Epidermal melanocyte (primary cell): ENCODE data around the gene CCDC27.
A peak's percentile ranks its signal among the peaks of the same experiment; 100 is the strongest.

Source experiments
- DNase-seq: peaks from one replicate; pipeline ENCODE4 v3.0.0; 2011; ENCODE audit warnings: low spot score; ENCODE audit not compliant: insufficient read length

Gene CCDC27

DNA sequence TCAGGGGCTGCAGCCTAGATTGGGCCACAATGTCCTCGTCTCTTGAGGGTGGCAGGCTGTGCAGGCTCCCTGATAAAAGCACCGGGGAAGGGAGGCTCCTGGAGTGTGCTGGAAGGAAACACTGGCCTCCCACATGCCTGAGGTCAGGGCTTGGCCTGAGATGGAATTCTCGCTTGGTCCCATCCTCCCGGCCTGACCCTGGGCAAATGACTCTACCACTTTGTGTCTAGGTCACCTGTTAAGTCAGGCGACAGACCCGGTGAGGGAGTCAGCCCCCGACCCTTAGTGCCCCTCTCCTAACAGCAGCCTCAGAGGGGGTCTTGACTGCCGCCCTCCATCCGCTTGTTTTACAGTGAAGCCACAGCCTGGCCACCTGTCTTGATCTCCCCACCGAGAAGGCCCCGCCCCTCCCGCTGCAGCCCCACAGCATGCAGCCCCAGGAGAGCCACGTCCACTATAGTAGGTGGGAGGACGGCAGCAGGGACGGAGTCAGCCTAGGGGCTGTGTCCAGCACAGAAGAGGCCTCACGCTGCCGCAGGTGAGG lies 22.8 kb downstream of the CCDC27 start:
- no peak for DNase-seq

DNA sequence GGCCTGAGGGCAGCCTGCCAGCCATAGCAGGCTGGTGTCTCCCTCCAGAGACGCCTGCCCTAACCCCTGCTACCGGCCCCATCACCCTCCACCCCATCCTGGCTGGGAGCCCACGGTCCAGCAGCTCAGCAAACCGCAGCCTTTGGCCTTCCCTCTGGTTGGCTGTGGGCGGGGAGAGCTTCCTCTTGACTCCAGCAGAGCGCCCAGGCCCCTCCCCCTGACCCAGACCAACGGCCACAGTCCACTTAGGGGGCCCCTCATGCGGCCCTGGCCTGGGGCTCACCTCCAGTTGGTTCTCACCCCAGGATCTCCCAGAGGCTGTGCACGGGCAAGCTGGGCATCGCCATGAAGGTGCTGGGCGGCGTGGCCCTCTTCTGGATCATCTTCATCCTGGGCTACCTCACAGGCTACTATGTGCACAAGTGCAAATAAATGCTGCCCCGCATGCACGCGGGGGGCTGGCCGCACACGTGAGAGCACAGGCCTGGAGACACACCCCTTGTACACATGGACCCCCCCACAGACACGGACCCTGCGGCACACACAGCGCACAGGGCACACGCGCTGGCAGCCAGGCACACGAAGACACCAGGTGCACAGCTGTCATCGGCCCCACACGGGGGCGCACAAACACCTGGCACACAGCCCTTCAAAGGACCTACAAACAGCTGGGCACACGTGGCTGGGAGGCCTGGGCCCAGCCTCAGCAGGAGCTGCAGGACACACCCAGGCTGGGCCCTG lies 23.4 kb downstream of the CCDC27 start:
- DNase-seq: peak; percentile 73

DNA sequence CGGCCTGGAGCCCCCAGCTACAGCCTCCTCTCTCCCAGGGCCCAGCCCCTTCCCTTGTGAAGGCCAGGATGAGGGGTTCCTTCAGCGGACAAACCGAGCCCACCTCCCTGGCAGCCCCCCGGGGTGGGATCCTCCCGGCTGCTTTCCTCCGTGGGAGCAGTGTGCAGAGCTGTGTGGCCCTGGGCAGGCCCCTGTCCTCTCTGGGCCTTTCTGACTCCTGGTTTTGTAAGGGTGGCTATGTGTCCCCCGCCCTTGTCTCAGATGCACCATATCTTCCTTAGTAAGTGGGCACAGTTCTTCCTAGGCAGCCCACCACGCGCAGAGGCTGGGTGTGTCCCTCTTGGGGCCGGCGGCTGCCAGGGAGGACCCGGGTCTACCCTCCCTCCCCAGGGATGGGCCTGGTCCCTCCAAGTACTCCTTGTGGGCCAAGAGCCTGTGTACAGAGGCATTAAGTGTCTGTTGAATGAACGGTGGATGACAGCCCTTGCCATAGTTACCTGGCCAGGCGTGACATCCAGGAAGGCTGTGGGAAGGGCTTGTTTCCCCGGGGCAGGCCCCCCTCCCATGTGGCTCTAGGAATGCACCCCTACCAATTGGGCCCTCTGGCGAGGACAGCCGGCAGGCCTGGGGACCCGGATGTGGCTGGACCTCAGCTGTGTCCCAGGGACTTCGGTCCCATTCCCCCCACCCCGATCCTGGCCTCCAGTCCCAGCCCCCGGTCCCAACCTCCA lies 24.1 kb downstream of the CCDC27 start:
- DNase-seq: no peak

DNA sequence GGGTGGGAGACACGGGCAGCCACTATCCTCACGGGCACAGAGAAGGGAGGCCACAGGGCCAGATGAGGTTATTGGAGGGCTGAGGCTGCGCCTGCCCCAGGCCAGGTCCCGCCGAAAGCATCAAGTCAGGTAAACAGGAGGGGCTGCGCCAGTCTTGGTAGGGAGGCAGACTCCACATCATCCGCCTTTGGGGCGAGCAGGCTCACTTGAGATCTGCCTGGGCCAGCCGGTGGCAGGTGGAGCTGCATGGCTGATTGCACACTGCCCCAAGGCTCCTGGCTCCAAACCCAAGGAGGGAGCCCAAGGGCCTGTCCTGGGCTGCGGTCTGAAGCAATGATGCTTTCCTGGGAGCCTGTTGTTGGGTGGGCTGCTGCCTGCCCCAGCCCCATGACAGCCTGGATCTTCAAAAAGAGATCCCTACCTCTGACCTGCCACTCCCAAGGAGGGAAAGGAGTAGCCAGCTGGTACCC lies 24.9 kb downstream of the CCDC27 start:
- DNase-seq: no peak

DNA sequence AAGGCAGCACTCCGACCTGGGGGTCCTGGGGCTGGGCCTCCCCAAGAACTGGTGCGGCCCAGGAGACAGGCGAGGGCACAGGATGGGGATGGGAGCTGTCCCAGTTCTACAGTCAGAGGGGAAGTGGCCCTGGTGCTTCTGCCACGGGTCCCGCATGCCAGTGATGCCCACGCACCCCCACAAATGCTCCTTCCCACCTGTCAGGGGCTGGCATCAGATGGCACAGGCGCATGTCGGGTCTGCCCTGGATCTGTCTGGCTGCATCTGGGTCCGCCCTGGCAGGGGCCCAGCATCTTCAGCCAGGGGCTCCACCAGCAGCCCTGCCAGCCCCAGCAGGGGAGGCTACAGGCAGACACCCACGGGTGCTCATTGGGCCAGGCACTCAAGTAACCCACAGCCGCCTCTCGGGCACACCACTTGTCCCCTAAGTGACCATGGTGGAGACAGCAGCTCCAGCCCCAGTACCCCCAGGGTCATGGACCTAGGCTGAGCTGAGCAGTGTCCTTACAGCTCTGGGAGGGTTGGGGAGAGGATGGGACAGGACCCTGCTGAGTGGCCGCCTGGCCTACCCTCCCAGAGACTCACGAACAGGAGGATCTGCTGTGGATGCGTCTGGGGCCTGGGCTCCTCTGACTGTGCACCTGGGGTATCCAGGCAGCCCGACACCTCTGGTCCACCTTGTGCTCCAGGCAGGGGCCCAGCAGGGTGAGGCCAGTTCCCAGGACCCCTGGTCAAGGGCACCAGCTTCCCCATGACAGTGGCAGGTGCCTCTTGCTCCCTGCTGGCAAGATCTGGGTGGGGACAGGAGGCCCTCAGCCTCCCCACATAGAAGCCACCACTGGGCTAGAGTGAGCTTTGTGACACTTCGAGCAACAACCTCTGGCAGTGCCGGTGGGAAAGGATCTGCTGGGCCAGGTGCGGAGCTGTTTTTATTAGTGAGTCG lies 25.7 kb downstream of the CCDC27 start:
- DNase-seq: no peak

DNA sequence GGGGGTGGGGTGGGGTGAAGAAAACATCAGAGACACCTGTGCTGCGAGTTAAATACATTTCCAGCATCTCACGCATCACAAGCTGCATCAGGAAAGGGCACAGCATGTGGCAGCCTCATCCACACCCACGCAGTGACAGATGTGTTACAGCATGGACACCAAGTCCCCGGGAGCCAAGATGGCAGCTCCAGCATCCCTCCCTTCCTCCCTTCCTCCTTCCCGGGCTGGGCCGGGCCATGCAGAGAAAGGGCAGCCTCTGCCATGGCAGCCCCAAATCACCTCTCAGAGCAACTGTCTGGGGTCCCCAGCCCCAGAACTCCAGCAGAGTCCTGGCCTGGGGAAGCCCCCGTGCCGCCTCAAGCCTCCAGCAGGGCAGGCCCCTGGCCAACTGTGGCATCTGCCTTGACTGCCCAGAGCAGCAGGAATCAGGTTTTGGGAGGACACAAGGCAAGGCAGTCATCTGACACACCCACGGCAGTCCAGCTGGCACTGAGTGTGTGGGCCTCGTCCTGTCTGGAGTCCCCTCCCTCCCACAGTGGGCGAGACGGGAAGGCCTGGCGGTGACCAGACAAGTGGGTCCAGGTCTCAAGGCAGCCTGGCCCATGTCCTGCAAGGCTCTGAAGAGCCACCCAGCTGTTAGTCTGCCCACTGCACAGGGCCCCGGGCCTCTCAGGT lies 26.5 kb downstream of the CCDC27 start:
- no peak for DNase-seq

DNA sequence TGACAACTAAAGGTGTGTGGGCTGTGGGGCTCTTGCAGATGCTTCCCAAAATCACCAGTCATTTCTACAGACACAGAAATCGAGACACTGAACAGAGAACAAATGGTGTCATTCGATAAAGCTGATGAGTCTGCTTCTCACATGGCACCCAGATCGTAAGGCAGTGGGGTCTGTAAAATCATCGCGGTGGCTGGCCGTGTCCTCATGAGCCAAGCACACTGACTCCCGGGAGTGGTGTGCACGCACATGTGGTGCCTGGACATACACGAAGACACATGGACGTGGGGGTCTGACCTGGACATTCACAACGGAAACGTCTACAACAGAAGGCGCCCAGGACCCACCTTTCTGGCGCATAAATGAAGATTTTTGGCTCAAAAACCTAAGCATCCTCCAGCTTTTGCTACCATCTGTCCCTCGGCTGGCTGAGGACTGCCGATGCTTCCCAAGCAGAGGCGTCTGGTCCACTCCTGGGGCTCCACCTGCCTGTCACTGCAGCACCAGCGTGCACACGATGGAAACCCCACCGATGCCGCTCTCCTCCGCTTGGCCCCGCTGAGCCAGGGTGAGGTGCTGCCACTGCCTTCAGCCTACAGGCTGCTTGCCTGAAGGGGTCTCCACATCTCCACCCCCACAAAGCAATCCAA lies 27.1 kb downstream of the CCDC27 start:
- no peak for DNase-seq

DNA sequence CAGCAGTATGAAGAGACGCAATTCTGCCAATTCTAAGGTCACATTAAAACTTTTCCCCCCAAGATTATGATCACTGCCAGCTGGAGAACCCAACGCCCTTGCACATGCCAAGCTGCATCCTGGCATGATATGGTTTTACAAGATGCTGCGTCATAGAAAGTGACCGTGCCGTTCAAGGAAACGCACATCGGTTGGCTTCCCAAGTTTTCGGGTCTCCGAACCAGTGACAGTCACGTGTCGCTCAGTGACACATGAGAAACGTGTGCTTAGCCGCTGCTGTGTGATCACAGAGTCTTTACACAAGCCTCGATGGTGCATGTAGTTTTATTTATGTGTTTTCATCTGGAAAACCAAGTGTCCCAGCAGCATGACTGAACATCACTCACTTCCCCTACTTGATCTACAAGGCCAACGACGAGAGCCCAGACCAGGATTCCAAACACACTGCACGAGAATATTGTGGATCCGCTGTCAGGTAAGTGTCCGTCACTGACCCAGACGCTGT lies 27.7 kb downstream of the CCDC27 start:
- DNase-seq: no peak

DNA sequence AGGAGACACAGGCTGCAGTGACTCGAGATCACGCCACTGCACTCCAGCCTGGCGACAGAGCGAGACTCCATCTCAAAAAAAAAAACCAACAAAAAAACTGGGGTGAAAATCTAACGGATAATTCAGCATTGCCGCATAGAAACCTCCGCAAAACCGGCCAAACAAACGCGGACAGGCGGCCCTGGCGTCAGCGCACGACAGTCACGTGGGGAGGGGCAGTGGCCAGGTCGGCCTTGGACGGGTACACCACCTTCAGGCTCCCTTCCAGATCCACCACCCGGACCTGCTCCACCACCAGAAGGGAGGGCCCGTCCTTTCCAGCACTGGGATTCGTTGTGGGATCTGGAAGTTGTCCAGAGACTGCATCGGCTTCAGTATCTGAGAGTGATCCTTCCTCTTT lies 28.7 kb downstream of the CCDC27 start:
- no peak for DNase-seq

DNA sequence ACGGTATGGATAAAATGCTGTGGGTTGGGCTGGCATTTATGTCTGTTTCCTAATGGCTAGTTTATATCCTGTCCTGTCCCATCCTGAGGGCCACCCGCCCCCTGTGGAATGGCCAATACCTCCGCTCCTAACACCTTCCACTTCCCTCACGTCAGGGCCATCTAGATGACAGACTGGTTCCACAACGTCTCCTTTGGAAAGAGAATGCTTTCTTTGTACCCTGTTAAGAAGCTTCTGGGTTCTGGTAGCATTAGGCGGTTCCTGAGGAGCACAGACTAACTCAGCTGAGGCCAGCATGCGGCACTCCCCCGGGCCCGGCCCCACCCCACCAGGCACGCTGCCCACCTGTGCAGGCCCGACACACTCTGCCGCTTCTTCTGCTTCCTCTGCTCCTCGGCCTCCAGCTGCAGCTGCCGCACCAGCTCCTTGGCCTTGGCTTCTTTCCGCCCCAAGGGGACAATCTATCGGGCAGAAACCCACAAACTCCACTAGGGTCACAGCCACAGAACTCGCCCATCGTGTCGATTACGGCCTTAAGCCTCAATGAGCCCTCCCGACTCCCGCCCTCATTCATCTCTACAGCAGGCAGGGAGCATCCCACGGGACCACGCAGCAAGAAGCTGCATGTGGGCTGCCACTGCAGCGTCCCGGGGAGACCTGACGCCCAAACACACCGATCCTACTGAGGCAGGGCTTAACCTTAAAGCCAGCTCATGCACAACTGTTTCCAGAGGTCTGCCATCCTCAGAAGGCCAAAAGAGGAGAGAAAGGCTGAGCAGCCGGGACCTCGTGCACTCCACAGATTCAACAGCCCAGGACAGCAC lies 31.6 kb downstream of the CCDC27 start:
- DNase-seq: no peak

DNA sequence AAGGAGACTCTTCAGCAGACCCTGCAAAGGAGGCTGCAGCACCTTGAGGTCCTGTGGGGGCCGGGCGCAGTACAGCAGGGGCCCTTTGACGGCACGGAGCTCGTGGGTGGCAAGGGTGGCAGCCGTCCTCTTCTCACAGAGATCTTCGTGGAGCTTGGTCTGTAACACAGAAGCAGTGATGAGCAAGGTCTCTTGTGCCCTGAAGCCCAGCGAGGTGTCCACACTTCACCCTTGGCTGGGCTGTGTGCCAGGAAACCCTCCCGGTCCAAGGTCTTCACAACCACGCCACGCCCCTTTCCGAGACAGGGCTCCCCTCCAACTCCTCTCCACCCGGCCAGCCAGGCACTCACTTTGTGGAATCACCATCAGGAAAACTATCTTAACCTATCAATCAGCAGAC lies 32.8 kb downstream of the CCDC27 start:
- no peak for DNase-seq

DNA sequence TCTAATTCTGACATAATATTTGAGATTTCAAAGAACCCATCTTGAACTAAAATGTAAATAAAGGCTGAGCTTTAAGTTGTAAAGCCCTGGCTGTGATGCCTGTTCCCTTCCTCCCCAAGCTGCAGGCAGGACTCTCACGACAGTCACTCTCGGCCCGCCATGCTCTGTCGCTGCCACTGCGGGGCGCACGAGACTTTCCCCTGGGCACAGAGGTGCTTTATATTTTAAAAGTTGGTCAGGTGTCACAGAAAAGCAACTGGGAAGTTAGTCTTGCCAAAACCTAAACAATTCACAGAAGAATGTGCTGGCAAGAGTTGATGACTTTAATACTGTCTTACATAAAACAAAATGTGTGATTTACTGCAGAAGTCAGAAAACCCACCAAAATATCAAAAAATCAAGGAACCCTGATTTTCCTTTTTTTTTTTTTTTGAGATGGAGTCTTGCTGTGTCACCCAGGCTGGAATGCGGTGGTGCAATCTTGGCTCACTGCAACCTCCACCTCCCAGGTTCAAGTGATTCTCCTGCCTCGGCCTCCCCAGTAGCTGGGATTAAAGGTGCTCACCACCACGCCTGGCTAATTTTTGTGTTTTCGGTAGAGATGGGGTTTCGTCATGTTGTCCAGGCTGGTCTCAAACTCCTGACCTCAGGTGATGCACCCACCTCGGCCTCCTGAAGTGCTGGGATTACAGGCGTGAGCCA lies 33.4 kb downstream of the CCDC27 start:
- DNase-seq: no peak

DNA sequence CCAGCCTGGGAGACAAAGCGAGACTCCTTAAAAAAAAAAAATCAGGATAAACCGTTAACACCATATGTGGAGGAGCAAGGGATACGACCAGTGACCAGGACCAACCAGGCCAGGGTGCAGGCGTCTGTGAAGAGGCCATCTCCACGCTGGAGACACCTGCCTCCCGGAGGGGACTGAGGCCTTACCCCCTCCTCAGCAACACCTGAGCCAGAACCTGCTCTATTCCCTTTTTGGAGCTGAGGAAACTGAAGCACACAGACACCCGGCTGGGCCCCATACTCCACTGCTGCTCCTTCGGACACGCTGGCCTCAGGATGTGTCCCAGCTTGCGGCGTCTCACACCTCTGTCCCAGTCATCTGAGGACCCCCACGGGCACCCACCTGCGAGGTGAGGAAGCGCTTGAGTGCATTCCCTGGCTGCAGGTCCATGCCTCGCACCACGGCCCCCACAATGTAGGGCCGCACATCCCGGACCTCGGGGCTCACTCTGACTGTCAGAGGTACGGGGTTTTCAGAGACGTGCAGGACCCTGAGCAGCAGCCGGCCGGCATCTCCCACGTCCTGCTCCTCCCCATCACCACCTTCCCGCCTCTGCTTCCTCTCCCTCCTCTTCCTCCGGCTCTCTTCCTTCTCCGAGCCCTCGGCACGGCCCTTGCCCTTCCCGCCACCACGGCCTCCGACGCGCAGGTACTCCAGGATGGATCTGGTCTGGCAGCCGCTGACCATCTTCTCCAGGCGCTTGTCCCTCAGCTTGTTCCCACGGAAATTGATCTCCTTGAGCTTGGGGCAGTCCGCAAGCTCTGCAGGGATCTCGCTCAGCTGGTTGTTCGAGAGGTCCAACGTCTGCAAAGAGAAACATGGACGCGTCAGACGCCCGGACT lies 34.5 kb downstream of the CCDC27 start:
- DNase-seq: no peak

DNA sequence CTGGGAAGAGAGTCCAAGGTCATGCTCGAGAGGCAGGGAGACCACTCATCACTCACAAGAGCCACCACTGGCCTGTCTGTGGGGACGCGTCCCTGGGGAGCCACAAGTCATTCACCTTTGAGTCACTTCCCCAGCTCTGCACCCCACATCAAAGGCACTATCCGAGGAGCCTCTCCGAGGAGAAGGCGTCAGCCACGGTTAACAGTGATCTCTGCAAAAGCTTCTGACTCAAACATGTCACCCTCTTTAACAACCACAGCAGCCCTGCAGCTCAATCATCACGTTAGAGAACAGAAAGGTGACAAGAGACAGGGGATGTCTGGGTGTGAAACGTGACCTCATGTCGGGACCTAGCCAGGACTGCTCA lies 35.1 kb downstream of the CCDC27 start:
- peak; percentile 7 for DNase-seq

DNA sequence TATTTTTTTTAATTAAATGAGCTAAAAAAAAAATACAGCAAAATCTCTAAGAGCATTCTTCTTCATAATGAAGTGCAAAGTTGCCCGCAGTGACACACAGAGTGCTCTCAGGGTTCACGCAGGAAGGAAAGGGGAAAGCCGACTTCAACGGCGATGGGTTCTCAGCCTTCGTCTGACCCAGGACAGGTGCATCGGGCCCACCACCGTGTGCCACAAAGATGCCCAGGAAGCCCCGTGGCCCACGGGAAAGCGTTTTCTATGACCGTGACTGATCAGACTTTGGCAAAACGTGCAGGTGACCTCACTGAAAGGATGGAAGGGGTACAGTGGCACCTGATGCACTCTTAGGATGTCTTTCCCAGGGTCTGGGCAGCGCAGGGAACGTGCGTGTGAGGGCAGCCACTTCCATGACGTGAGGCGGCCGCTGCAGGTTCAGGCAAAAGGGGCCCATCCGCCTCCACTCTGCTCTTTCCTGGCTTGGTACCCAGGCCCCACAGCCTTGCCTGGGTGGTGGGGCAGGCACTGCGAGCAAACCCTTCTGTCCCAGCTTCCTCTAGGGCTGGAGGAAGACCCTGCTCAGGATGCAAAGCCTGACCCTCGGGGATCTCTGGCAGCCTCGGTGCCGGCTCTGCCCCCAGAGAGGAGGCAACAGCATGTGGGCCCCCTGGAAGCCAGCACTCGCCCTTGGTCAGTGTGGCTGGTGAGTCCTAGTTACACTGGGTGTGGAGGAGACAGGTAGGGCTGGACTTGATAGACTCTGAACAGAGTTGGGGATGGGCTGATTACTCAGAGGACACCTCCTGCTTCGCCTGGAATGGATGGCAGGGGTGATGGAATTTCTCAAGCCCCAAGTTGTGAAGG lies 35.7 kb downstream of the CCDC27 start:
- no peak for DNase-seq

DNA sequence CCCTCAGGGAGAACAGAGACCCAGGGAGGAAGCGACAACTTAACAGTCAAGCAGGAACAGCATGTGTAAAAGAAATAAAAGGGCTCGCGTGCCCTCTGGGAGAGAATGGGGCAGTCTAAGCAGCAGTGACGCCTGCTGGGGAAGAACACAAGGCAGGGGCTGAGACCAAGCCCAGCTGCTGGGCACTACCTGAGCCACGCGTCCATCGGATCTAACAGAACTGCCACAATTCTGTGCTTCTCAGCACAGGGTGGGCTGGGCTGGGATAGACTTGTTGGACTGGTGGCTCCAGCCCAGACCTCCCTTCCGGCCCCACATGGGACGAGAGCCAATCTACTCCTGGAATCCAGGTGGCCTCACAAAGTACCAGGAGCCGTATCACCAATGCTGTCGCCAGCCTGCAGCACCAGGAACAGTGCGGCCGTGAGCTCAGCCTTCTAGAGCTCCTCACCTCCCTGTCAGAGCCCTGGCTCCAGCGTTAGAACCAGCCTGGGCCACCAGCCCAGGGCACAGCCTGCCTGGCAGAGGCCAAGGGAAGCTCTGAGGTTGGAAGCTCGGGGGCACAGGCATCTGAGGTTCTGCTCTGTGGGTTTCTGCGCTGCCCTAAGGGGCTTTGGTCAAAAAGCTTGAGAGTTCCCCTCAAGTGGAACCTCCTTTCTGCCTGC lies 36.6 kb downstream of the CCDC27 start:
- DNase-seq: peak; percentile 8
